Measurements from ENCODE around the gene IMMP2L. TPM values are rescaled to one million over a fixed set of nuclear protein-coding genes. Genes with fewer than 3 reads are reported as not detected.

IMMP2L gene
- total RNA-seq, 4 donors from 2014 or later = 19.0 to 37.2 (median 21.3) TPM

GRCh38 chr7:111010798-111011197 is 551.5 kb downstream of the IMMP2L start:
- TF ChIP-seq CTCF (IDR thresholded peaks at IDR 0.05; ENCODE audit: low read depth) = no peak

- TF ChIP-seq CTCF (IDR thresholded peaks at IDR 0.05; ENCODE audit: low read depth) = no peak
Observed at GRCh38 chr7:111009526-111010040, 552.7 kb downstream of the IMMP2L start.

- no peak for TF ChIP-seq CTCF (IDR thresholded peaks at IDR 0.05; ENCODE audit: low read depth)
Observed at GRCh38 chr7:111006691-111007090, 555.6 kb downstream of the IMMP2L start.

- TF ChIP-seq CTCF (IDR thresholded peaks at IDR 0.05; ENCODE audit: low read depth) = no peak
Observed at GRCh38 chr7:111006040-111006439, 556.3 kb downstream of the IMMP2L start.

- TF ChIP-seq CTCF (IDR thresholded peaks at IDR 0.05; ENCODE audit: low read depth) = no peak
Observed at GRCh38 chr7:111005445-111005844, 556.8 kb downstream of the IMMP2L start.

GRCh38 chr7:111004310-111004901 is 557.9 kb downstream of the IMMP2L start:
- no peak for TF ChIP-seq CTCF (IDR thresholded peaks at IDR 0.05; ENCODE audit: low read depth)

- TF ChIP-seq CTCF (IDR thresholded peaks at IDR 0.05; ENCODE audit: low read depth) = no peak
Observed at GRCh38 chr7:111003883-111004282, 558.4 kb downstream of the IMMP2L start.

Data from subcutaneous adipose tissue (tissue), 4 donors.